ENCODE data around the gene RNGTT. TPM values are rescaled to one million over a fixed set of nuclear protein-coding genes. Genes with fewer than 3 reads are reported as not detected.

Gene RNGTT
- total RNA-seq, 1 donor from 2014 or later, result 23.3 TPM

GRCh38 chr6:88575536-88575935, 387.9 kb downstream of the RNGTT start:
- peaks cover 6% of the 10 kb centered on the region for H3K9me3 Mint-ChIP-seq
- peaks cover 16% of the 10 kb centered on the region for H3K4me1 Mint-ChIP-seq
- no peak overlapping the region for H3K27ac Mint-ChIP-seq (ENCODE audit: unreplicated experiment)
- H3K36me3 Mint-ChIP-seq (ENCODE audit: low read depth), result peaks cover 9% of the 10 kb centered on the region
- no peak overlapping the region for H3K4me3 Mint-ChIP-seq
- H3K27me3 Mint-ChIP-seq (ENCODE audit: low read depth), result peaks cover 32% of the 10 kb centered on the region
- no peak for TF ChIP-seq CTCF (conservative IDR thresholded peaks at IDR 0.05)
- DNase-seq (ENCODE audit: low read depth, low spot score), result no peak

DNA sequence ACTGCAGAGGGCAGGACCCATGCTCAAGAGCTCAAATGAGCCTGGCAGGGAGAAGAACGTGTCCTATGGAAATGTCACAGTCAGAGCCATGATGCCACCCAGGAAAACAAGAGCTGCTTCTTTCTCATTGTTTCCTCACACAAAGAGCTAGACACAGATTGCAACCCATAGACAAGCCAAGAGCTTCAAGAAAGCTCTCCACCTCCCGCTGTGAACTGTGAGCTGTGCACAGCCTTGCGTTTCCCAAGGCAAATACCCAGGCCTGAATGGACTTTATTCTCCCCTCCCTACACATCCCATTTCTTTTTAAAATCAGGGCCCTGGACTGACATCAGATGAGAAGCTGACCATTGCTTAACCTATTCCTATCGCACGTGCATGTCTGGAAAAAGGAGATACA, 388.8 kb downstream of the RNGTT start:
- peak overlapping the region; percentile 88 for H3K27ac Mint-ChIP-seq (ENCODE audit: unreplicated experiment)

GRCh38 chr6:88574031-88574430, 389.4 kb downstream of the RNGTT start:
- Mint-ChIP-seq H3K36me3 (ENCODE audit: low read depth) (peaks cover 12% of the 10 kb centered on the region), H3K4me1 (peaks cover 16% of the 10 kb centered on the region), H3K27ac (ENCODE audit: unreplicated experiment) (peak overlapping the region; percentile 88), H3K9me3 (peaks cover 10% of the 10 kb centered on the region), H3K27me3 (ENCODE audit: low read depth) (peaks cover 29% of the 10 kb centered on the region), H3K4me3 (no peak overlapping the region)
- no peak for TF ChIP-seq CTCF (conservative IDR thresholded peaks at IDR 0.05)
- no peak for DNase-seq (ENCODE audit: low read depth, low spot score)

More for the DNA sequence above, 388.8 kb downstream of the RNGTT start:
- no peak for DNase-seq (ENCODE audit: low read depth, low spot score)
- TF ChIP-seq CTCF (conservative IDR thresholded peaks at IDR 0.05), result no peak
- Mint-ChIP-seq H3K9me3 (peaks cover 6% of the 10 kb centered on the region), H3K4me1 (peaks cover 16% of the 10 kb centered on the region), H3K27me3 (ENCODE audit: low read depth) (peaks cover 32% of the 10 kb centered on the region), H3K36me3 (ENCODE audit: low read depth) (peaks cover 9% of the 10 kb centered on the region), H3K4me3 (no peak overlapping the region)

- no peak overlapping the region for H3K27ac Mint-ChIP-seq (ENCODE audit: unreplicated experiment)
- H3K36me3 Mint-ChIP-seq (ENCODE audit: low read depth), result peaks cover 14% of the 10 kb centered on the region
- TF ChIP-seq CTCF (conservative IDR thresholded peaks at IDR 0.05), result no peak
- H3K4me3 Mint-ChIP-seq, result no peak overlapping the region
- no peak for DNase-seq (ENCODE audit: low read depth, low spot score)
- peaks cover 16% of the 10 kb centered on the region for H3K4me1 Mint-ChIP-seq
- peaks cover 11% of the 10 kb centered on the region for H3K9me3 Mint-ChIP-seq
- H3K27me3 Mint-ChIP-seq (ENCODE audit: low read depth), result peaks cover 29% of the 10 kb centered on the region
Observed at GRCh38 chr6:88573561-88573960, 389.9 kb downstream of the RNGTT start.

DNA sequence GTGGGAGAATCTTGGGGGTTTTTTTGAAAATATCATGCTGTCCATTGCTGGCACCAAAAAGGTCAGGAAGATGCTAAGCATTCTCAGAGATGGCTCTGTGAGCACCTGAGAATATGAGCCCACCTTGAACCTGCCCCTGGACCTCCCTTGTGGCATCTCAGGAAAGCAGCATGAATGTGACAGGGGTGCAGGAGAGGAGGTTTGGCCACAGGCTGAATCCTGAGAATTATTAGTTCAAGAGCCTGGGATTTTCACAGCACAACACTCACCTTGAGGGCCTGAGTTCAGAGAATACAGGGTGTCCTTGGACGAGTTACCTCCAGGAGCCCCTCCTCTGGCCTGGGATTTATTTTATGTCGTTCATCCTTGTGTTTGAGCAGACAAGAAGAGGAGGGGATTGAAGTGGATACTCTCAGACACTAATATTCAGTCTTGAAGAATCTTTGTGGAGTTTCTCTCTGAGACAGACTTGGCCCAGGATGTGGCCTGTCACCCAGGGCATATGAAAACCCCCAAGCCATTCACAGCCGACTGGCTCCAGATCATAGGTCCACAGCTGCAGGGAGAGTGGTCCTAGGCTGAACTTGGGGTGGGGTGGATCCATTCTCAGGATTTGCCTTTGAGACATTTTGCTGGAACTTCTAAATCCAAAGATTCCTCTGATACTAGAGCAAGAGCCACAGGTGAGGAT, 390.8 kb downstream of the RNGTT start:
- no peak for TF ChIP-seq CTCF (conservative IDR thresholded peaks at IDR 0.05)
- Mint-ChIP-seq H3K27ac (ENCODE audit: unreplicated experiment) (no peak overlapping the region), H3K36me3 (ENCODE audit: low read depth) (peaks cover 14% of the 10 kb centered on the region), H3K27me3 (ENCODE audit: low read depth) (peaks cover 29% of the 10 kb centered on the region), H3K4me1 (peaks cover 20% of the 10 kb centered on the region), H3K4me3 (no peak overlapping the region), H3K9me3 (peaks cover 11% of the 10 kb centered on the region)
- DNase-seq (ENCODE audit: low read depth, low spot score), result no peak

Data from neural crest cell (in vitro differentiated cells).